ENCODE results near the gene OR1E2. TPM values are rescaled to one million over a fixed set of nuclear protein-coding genes. Genes with fewer than 3 reads are reported as not detected.
"Not testable (repeated sequence)": the region's sequence is repeated elsewhere in the genome, so short reads cannot be mapped to it uniquely, and the experiment has no call there.

OR1E2 gene
- total RNA-seq, 2 experiments from 2014 or later: not detected

DNA sequence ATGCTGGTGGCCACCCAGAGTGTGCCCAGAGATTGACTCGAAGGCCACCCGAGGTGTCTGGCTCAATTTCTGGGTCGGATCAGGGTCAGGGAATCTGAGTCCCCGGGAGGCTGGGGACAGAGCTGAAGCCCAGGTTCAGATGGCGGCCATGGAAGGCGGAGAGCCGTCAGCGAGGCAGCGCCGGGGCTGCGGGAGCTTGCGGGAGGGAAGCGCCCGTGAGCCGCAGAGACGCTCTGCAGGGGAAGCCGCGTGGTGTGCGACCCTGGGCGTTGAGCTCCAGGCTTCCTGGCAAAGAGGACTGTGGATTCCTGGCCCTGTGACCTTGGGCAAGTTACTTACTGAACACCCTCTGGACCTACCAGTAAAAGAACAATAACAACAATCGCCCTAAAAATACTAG, 38.5 kb upstream of the OR1E2 start:
- no peaks in the 10 kb centered on the region for H3K9me3 ChIP-seq (ENCODE audit: low read length)
- DNase-seq (ENCODE audit: low spot score): no peak
- H2AFZ ChIP-seq (ENCODE audit: low read length): no peak overlapping the region
- TF ChIP-seq EZH2phosphoT487 (IDR thresholded peaks at IDR 0.05; ENCODE audit: borderline replicate concordance, low read depth, low read length): no peak
- TF ChIP-seq, protein P1, sequence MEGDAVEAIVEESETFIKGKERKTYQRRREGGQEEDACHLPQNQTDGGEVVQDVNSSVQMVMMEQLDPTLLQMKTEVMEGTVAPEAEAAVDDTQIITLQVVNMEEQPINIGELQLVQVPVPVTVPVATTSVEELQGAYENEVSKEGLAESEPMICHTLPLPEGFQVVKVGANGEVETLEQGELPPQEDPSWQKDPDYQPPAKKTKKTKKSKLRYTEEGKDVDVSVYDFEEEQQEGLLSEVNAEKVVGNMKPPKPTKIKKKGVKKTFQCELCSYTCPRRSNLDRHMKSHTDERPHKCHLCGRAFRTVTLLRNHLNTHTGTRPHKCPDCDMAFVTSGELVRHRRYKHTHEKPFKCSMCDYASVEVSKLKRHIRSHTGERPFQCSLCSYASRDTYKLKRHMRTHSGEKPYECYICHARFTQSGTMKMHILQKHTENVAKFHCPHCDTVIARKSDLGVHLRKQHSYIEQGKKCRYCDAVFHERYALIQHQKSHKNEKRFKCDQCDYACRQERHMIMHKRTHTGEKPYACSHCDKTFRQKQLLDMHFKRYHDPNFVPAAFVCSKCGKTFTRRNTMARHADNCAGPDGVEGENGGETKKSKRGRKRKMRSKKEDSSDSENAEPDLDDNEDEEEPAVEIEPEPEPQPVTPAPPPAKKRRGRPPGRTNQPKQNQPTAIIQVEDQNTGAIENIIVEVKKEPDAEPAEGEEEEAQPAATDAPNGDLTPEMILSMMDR (conservative IDR thresholded peaks at IDR 0.05; ENCODE audit: low read length): no peak
- H3K9me2 ChIP-seq (ENCODE audit: insufficient read depth, low read length): no peaks in the 10 kb centered on the region
- no peaks in the 10 kb centered on the region for H3K79me2 ChIP-seq (ENCODE audit: insufficient read depth, low read depth, low read length)
- no TSS peak for BruUV-seq (replicated peaks)
- no peaks in the 10 kb centered on the region for H3K4me1 ChIP-seq (ENCODE audit: insufficient read depth, low read length, poor library complexity, severe bottlenecking)
- H3K27ac ChIP-seq (ENCODE audit: low read depth, low read length, poor library complexity, severe bottlenecking): no peak overlapping the region
- no peaks in the 10 kb centered on the region for H3K36me3 ChIP-seq (ENCODE audit: insufficient read depth, low read length)
- H3K4me2 ChIP-seq (ENCODE audit: low read length): no peak overlapping the region
- ChIA-PET CTCF (ENCODE audit: unreplicated experiment) (no interaction called here), POLR2A (no interaction called here)
- intact Hi-C loops (cut with micrococcal nuclease; ENCODE audit: unreplicated experiment): no loop called here
- no peaks in the 10 kb centered on the region for H4K20me1 ChIP-seq (ENCODE audit: insufficient read depth, low read length)
- no peak overlapping the region for H3K4me3 ChIP-seq (ENCODE audit: low read depth, low read length, poor library complexity, severe bottlenecking)

DNA sequence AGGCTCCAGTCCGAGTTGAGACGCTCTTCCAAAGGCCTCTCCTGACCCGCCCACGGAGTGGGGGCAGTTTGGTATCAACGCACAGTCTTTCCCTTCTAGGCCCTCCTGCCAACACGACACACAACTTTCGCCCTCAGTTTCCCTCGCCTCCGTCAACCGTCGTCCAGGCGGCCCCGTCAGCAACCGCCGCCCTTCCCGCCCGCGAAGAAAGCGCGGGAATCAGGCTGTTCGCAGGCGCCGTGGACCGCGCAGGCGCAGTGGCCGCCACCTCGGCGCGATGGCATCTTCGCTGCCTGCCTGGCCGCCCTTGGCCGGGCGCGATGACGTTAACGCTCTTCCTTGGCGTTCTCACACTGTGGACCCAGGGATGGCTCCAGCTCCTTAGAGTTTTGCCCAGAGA, 38.0 kb upstream of the OR1E2 start, which contains the start of gene SPATA22:
TSS of gene SPATA22 (minus strand) at position 221 of the 400 bp plus-strand sequence. CDS start 2,494 bp downstream, outside the sequence.
- no peak for TF ChIP-seq EZH2phosphoT487 (IDR thresholded peaks at IDR 0.05; ENCODE audit: borderline replicate concordance, low read depth, low read length)
- TF ChIP-seq, protein P1 (conservative IDR thresholded peaks at IDR 0.05; ENCODE audit: low read length): no peak

DNA sequence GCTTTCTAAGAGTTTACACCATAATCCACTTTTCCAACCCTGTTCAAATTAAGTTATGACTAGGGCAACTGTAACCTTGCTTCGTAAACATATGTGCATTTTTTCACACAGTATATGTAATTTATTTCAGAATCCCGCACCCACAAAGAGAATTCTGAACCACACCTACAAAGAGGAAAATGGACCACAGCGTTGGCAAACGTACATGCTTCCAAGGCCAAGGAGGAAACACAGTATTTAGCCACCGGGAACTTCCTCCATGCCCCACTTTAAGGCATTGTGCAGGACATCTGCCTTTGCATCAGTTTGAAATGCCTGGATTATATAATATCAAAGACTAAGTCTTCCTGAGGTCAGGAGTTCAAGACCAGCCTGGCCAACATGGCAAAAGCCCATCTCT, 35.9 kb upstream of the OR1E2 start:
- H3K4me1 ChIP-seq (ENCODE audit: insufficient read depth, low read length, poor library complexity, severe bottlenecking): no peaks in the 10 kb centered on the region
- no peak overlapping the region for H3K27ac ChIP-seq (ENCODE audit: low read depth, low read length, poor library complexity, severe bottlenecking)
- no peaks in the 10 kb centered on the region for H4K20me1 ChIP-seq (ENCODE audit: insufficient read depth, low read length)
- TF ChIP-seq, protein P1 (conservative IDR thresholded peaks at IDR 0.05; ENCODE audit: low read length): no peak
- no peak for TF ChIP-seq EZH2phosphoT487 (IDR thresholded peaks at IDR 0.05; ENCODE audit: borderline replicate concordance, low read depth, low read length)
- H3K79me2 ChIP-seq (ENCODE audit: insufficient read depth, low read depth, low read length): no peaks in the 10 kb centered on the region
- intact Hi-C loops (cut with micrococcal nuclease; ENCODE audit: unreplicated experiment): no loop called here
- POLR2A ChIA-PET: no interaction called here
- no peak overlapping the region for H2AFZ ChIP-seq (ENCODE audit: low read length)
- H3K36me3 ChIP-seq (ENCODE audit: insufficient read depth, low read length): no peaks in the 10 kb centered on the region
- CTCF ChIA-PET (ENCODE audit: unreplicated experiment): no interaction called here
- no peaks in the 10 kb centered on the region for H3K9me2 ChIP-seq (ENCODE audit: insufficient read depth, low read length)
- no peak for DNase-seq (ENCODE audit: low spot score)
- no TSS peak for BruUV-seq (replicated peaks)
- no peaks in the 10 kb centered on the region for H3K9me3 ChIP-seq (ENCODE audit: low read length)
- no peak overlapping the region for H3K4me2 ChIP-seq (ENCODE audit: low read length)
- H3K4me3 ChIP-seq (ENCODE audit: low read depth, low read length, poor library complexity, severe bottlenecking): no peak overlapping the region

More for the DNA sequence above, 38.0 kb upstream of the OR1E2 start, which contains the start of gene SPATA22:
- BruUV-seq (replicated peaks): no TSS peak
- intact Hi-C loops (cut with micrococcal nuclease; ENCODE audit: unreplicated experiment): no loop called here
- Histone ChIP-seq H3K9me3 (ENCODE audit: low read length) (no peaks in the 10 kb centered on the region), H2AFZ (ENCODE audit: low read length) (no peak within 1 kb of the TSS), H3K9me2 (ENCODE audit: insufficient read depth, low read length) (no peaks in the 10 kb centered on the region), H3K4me2 (ENCODE audit: low read length) (no peak within 1 kb of the TSS), H3K36me3 (ENCODE audit: insufficient read depth, low read length) (no peaks in the 10 kb centered on the region), H3K4me3 (ENCODE audit: low read depth, low read length, poor library complexity, severe bottlenecking) (no peak within 1 kb of the TSS), H3K4me1 (ENCODE audit: insufficient read depth, low read length, poor library complexity, severe bottlenecking) (no peaks in the 10 kb centered on the region), H3K27ac (ENCODE audit: low read depth, low read length, poor library complexity, severe bottlenecking) (no peak within 1 kb of the TSS), H4K20me1 (ENCODE audit: insufficient read depth, low read length) (no peaks in the 10 kb centered on the region), H3K79me2 (ENCODE audit: insufficient read depth, low read depth, low read length) (no peaks in the 10 kb centered on the region)
- DNase-seq (ENCODE audit: low spot score): no peak
- ChIA-PET CTCF (ENCODE audit: unreplicated experiment) (no interaction called here), POLR2A (no interaction called here)

DNA sequence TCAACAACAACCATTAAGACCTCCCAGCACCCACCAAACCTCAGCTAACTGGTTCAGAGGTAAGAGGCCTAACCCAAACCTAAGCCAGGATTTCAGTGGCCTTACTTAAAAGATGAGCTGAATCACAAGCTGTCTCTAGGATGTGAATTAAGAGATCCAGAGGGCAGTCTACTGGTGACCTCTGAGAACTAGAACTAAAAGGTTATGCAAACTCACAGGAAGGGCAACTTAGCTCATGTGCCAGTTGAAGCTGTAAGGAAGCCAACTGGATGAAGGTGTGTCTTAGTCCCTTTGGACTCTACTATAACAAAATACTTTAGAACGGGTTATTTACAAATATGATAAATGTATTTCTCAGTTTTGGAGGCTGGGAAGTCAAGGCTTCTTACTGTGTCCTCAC, 32.7 kb upstream of the OR1E2 start:
- H4K20me1 ChIP-seq (ENCODE audit: insufficient read depth, low read length); H3K79me2 ChIP-seq (ENCODE audit: insufficient read depth, low read depth, low read length); CTCF ChIA-PET (ENCODE audit: unreplicated experiment); H3K9me2 ChIP-seq (ENCODE audit: insufficient read depth, low read length); POLR2A ChIA-PET; DNase-seq (ENCODE audit: low spot score); H3K4me1 ChIP-seq (ENCODE audit: insufficient read depth, low read length, poor library complexity, severe bottlenecking); H3K9me3 ChIP-seq (ENCODE audit: low read length); H3K27ac ChIP-seq (ENCODE audit: low read depth, low read length, poor library complexity, severe bottlenecking); H3K36me3 ChIP-seq (ENCODE audit: insufficient read depth, low read length); H2AFZ ChIP-seq (ENCODE audit: low read length); intact Hi-C loops (cut with micrococcal nuclease; ENCODE audit: unreplicated experiment); H3K4me2 ChIP-seq (ENCODE audit: low read length); BruUV-seq (replicated peaks); H3K4me3 ChIP-seq (ENCODE audit: low read depth, low read length, poor library complexity, severe bottlenecking): not testable (repeated sequence)
